Breast epithelium (tissue), 4 donors: ENCODE measurements around the gene PGBD1. TPM values are rescaled to one million over a fixed set of nuclear protein-coding genes. Genes with fewer than 3 reads are reported as not detected.
A peak's percentile ranks its signal among the peaks of the same experiment; 100 is the strongest.

Experiments used
- DNase-seq, 2 donors: peaks; one replicate each; pipeline ENCODE4 v3.0.0-alpha.2; 2019; ENCODE audit warnings: low spot score in 2 of 2
- H3K27ac ChIP-seq, 2 donors: fragments of 200-600 bp; sonication (generic) in 1 of 2; one replicate each; pipeline ENCODE4 v1.5.1; 2016 to 2019; ENCODE audit warnings: mild to moderate bottlenecking in 1 of 2
- H3K27me3 ChIP-seq, 2 donors: fragments of 200-600 bp; sonication (generic) in 1 of 2; one replicate each; pipeline versions ENCODE4 v1.5.1 to v1.6.0; 2017 to 2019; ENCODE audit warnings: control low read depth in 1 of 2, mild to moderate bottlenecking in 1 of 2
- H3K36me3 ChIP-seq: fragments of 200-600 bp; one replicate; pipeline ENCODE4 v1.5.1; 2019
- H3K4me1 ChIP-seq, 2 donors: fragments of 200-600 bp; sonication (generic); one replicate each; pipeline ENCODE4 v1.5.1; 2016 to 2019; ENCODE audit warnings: control low read depth in 1 of 2
- H3K4me3 ChIP-seq, 3 donors: fragments of 200-600 bp; sonication (generic); 1 replicate in 2 of 3; 2 replicates in 1 of 3; pipeline ENCODE4 v1.5.1; 2016 to 2019; ENCODE audit warnings: mild to moderate bottlenecking in 3 of 3, moderate library complexity in 2 of 3
- H3K9me3 ChIP-seq, 2 donors: fragments of 200-600 bp; sonication (generic) in 1 of 2; one replicate each; pipeline ENCODE4 v1.5.1; 2016 to 2019; ENCODE audit warnings: control low read depth in 1 of 2
- POLR2A ChIP-seq: fragments of 450-650 bp; IDR thresholded peaks from one replicate; pipeline ENCODE4 v1.6.1; 2016; ENCODE audit warnings: antibody characterized with exemption, mild to moderate bottlenecking, moderate library complexity
- POLR2AphosphoS5 ChIP-seq, 3 donors: sonication (generic); formaldehyde crosslinking; IDR thresholded peaks; one replicate each; pipeline ENCODE4 v1.6.1; 2017; ENCODE audit warnings: antibody characterized with exemption in 3 of 3
- intact Hi-C: fragments of 100-400 bp; cut with DNase I; formaldehyde crosslinking; loops from one replicate; pipeline ENCODE4 v1.15.1; 2023; ENCODE audit warnings: low total_unique reads
- total RNA-seq, 3 donors: library from RNA; depleted of rRNA; stranded (reverse); fragments of >200 nt; gene quantifications; one replicate each; pipeline ENCODE4 v1.1.0, GENCODE V29; 2016
- TF ChIP-seq, protein P1 (sequence below), 3 donors: fragments of 450-650 bp; IDR thresholded peaks; one replicate each; pipeline ENCODE4 v1.5.1; 2016 to 2017; ENCODE audit warnings: antibody characterized with exemption in 3 of 3, mild to moderate bottlenecking in 3 of 3, moderate library complexity in 3 of 3

PGBD1 gene
- total RNA-seq, 3 donors from 2014 or later, result 4.2 to 5.9 (median 4.6) TPM

DNA sequence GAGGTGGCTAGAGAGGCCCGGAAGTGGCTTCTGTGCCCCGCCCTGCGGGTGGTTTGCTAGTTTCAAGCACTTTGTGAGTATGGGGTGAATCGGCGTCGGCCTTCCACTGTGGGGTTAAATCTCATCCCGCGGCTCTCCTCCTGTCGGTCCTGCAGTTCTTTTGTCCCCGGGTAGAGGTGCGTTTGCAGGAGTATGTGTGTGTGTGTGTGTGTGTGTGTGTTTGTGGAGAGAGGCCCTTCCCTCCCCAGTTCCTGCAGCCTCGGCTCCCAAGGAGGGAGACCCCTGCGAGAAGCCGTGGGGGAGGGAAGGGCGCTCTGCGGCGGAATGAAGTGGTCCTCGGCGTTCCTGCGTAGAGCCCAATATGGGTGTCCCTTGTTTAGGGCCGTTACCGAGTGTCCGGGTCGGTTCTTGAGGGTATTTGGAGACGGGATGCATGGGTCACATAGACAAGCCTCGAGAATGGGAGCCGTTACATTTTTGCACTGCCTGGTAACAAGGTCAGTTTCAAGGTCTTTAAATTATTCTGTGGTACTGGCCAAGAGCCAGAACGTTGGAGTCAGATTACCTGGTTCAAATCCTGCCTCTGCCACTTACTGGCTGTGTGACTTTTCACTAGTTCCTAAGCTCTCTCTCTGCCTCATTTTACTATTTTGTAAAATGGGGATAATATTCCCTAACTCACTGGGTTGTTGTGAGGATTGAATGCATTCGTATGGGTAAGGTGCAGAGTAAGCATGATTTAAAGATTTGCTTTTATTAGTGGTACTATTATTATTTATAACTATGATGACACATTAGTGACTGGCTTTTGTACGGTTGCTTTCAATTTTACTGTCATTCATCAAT lies 68.7 kb downstream of the PGBD1 start, which contains the start of gene ZKSCAN3:
Gene ZKSCAN3 (plus strand): TSS at position 56 of the 846 bp plus-strand sequence. CDS start 9,640 bp downstream, outside the sequence.
- H3K4me1 ChIP-seq, result peaks cover 0 to 4% of the 10 kb centered on the region in 2 donors
- peak within 1 kb of the TSS; percentile 62 to 67 for H3K27ac ChIP-seq
- TF ChIP-seq POLR2A (no peak), POLR2AphosphoS5 (IDR thresholded peaks at IDR 0.05) (peak; percentile 26 to 29 (median 28))
- no peaks in the 10 kb centered on the region for H3K36me3 ChIP-seq
- DNase-seq, result peak; percentile 75 to 81
- peak within 1 kb of the TSS; percentile 64 to 80 (median 70) for H3K4me3 ChIP-seq
- no peaks in the 10 kb centered on the region for H3K9me3 ChIP-seq
- intact Hi-C loops, result no loop called here
- H3K27me3 ChIP-seq, result no peaks in the 10 kb centered on the region

DNA sequence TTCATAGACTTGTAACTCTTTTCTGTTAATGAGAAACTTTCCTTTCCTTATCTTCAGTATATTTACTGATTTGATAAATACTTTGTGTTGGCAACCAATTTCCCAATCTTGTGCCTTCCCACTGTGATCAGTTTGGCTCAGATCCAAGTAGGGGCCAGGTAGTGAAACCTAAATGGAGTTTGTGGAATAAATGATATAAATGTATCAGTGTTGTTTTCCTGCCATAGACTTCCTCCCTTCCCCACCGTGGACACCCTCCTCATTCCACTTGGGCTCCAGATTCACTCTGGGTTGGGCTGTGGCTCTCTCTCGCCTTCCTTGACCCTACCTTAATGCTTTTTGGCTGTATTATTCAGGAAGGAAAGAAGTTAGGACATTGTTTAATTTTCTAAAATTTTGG lies 69.7 kb downstream of the PGBD1 start:
- DNase-seq, result no peak
- Histone ChIP-seq H3K27ac (no peak overlapping the region), H3K4me3 (peak overlapping the region in 2 of 3 donors; percentile 70 to 80)

DNA sequence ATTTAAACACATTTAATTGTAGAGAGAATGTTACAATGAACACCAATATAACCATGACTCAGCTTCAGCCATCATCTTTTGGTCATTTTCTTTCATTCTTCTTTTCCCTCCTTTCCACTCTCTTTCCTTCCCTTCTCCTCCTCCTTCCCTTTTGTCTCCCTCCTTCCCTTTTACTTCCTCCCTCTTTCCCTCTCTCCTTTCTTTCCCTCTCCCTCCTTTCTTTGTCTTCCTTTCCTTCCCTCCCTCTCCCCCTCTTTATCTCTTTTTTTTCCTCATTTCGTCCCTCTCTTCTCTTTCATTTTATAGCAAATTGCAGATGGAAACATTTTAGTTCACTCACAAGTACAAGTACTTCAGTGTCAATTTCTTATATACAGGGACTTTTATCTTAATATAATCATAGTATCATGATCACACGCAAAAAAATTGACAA lies 70.1 kb downstream of the PGBD1 start:
- no peak for DNase-seq
- no peaks in the 10 kb centered on the region for H3K9me3 ChIP-seq
- intact Hi-C loops, result no loop called here
- H3K4me1 ChIP-seq, result peaks cover 4% of the 10 kb centered on the region in 2 donors
- TF ChIP-seq POLR2A, result no peak
- TF ChIP-seq, protein P1, sequence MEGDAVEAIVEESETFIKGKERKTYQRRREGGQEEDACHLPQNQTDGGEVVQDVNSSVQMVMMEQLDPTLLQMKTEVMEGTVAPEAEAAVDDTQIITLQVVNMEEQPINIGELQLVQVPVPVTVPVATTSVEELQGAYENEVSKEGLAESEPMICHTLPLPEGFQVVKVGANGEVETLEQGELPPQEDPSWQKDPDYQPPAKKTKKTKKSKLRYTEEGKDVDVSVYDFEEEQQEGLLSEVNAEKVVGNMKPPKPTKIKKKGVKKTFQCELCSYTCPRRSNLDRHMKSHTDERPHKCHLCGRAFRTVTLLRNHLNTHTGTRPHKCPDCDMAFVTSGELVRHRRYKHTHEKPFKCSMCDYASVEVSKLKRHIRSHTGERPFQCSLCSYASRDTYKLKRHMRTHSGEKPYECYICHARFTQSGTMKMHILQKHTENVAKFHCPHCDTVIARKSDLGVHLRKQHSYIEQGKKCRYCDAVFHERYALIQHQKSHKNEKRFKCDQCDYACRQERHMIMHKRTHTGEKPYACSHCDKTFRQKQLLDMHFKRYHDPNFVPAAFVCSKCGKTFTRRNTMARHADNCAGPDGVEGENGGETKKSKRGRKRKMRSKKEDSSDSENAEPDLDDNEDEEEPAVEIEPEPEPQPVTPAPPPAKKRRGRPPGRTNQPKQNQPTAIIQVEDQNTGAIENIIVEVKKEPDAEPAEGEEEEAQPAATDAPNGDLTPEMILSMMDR (IDR thresholded peaks at IDR 0.05), result no peak
- TF ChIP-seq POLR2AphosphoS5 (IDR thresholded peaks at IDR 0.05), result no peak
- H3K27ac ChIP-seq, result no peak overlapping the region
- H3K4me3 ChIP-seq, result peak overlapping the region in 1 of 3 donors; percentile 70
- H3K36me3 ChIP-seq, result no peaks in the 10 kb centered on the region
- H3K27me3 ChIP-seq, result no peaks in the 10 kb centered on the region

More for the DNA sequence above, 69.7 kb downstream of the PGBD1 start:
- H3K9me3 ChIP-seq, result no peaks in the 10 kb centered on the region
- H3K4me1 ChIP-seq, result peaks cover 0 to 4% of the 10 kb centered on the region in 2 donors
- no peak for TF ChIP-seq POLR2AphosphoS5 (IDR thresholded peaks at IDR 0.05)
- no peaks in the 10 kb centered on the region for H3K36me3 ChIP-seq
- intact Hi-C loops, result no loop called here
- no peaks in the 10 kb centered on the region for H3K27me3 ChIP-seq

Other genes with a start within 250 kb of the PGBD1 start
- gene ZNF165, start 201.0 kb upstream of the PGBD1 start, total RNA-seq, result 1 to 10 TPM in 2 of 3 donors, under 1 TPM in 1; 0.16 to 3.1 (median 2.0) TPM
- 1 to 10 TPM; 2.7 to 9.8 (median 9.7) TPM for gene ZSCAN16, start 157.0 kb upstream of the PGBD1 start, total RNA-seq
- 10 to 100 TPM; 21.9 to 33.8 (median 22.9) TPM for gene ZKSCAN8, start 139.7 kb upstream of the PGBD1 start, total RNA-seq
- gene ZSCAN9, start 56.3 kb upstream of the PGBD1 start, total RNA-seq, result 10 to 100 TPM in 2 of 3 donors, 1 to 10 TPM in 1; 9.0 to 19.3 (median 19.3) TPM
- 1 to 10 TPM; 2.4 to 7.2 (median 5.9) TPM for gene ZKSCAN4, start 29.3 kb upstream of the PGBD1 start, total RNA-seq
- 1 to 10 TPM; 1.6 to 2.9 (median 2.3) TPM for gene NKAPL, start 22.3 kb upstream of the PGBD1 start, total RNA-seq
- gene ZSCAN26, start 14.4 kb upstream of the PGBD1 start, total RNA-seq, result 10 to 100 TPM; 13.8 to 31.1 (median 25.8) TPM
- 10 to 100 TPM in 2 of 3 donors, 1 to 10 TPM in 1; 4.6 to 19.3 (median 17.4) TPM for gene ZSCAN31, start 54.6 kb downstream of the PGBD1 start, total RNA-seq
- 1 to 10 TPM; 3.4 to 6.4 (median 3.6) TPM for gene ZKSCAN3, start 68.4 kb downstream of the PGBD1 start, total RNA-seq
- gene ZSCAN12, start 118.2 kb downstream of the PGBD1 start, total RNA-seq, result 10 to 100 TPM in 1 of 3 donors, 1 to 10 TPM in 2; 4.2 to 11.6 (median 7.5) TPM
- 1 to 10 TPM; 1.1 to 6.0 (median 5.6) TPM for gene ZSCAN23, start 161.9 kb downstream of the PGBD1 start, total RNA-seq
- gene GPX6, start 234.2 kb downstream of the PGBD1 start, total RNA-seq, result not detected
- gene GPX5, start 244.3 kb downstream of the PGBD1 start, total RNA-seq, result not detected